ENCODE results near the gene CACNB2.
"Not testable (repeated sequence)": the region's sequence is repeated elsewhere in the genome, so short reads cannot be mapped to it uniquely, and the experiment has no call there.

CACNB2 gene

DNA sequence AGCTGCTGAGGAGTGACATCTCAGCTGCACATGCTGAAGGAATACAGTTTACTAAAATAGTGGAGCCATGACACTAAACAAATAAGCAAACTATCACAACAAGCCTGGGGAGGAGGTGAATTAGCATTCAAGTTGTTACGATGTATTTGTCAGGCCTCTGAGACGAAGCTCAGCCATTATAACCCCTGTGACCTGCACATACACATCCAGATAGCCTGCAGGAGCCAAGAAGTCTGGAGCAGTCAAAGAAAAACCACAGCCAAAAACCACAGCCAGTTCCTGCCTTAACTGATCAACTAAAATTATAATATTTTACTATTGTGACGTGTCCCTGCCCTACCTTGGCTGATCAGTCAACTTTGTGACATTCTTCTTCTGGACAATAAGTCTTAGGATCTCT, 442.6 kb downstream of the CACNB2 start:
- no peak for DNase-seq

- no peak for DNase-seq
Observed at GRCh38 chr10:18583575-18584270, 443.5 kb downstream of the CACNB2 start.

DNA sequence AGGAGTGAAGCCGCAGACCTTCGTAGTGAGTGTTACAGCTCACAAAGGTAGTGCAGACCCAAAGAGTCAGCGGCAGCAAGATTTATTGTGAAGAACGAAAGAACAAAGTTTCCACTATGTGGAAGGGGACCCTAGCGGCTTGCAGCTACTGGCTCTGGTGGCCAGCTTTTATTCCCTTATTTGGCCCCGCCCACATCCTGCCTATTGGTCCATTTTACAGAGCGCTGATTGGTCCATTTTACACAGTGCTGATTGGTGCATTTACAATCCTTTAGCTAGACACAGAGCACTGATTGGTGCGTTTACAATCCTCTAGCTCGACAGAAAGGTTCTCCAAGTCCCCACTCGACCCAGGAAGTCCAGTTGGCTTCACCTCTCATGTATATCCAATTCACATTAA, 446.4 kb downstream of the CACNB2 start:
- not testable (repeated sequence) for DNase-seq

DNA sequence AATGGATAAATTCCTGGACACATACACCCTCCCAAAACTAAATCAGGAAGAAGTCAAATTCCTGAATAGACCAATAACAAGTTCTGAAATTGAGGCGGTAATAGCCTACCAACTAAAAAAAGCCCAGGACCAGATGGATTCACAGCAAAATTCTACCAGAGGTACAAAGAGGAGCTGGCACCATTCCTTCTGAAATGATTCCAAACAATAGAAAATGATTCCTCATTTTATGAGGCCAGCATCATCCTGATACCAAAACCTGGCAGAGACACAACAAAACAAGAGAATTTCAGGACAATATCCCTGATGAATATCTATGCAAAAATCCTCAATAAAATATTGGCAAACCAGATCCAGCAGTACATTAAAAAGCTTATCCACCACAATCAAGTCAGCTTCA, 450.9 kb downstream of the CACNB2 start:
- not testable (repeated sequence) for DNase-seq
